ENCODE data around the gene OLFML2A. TPM values are rescaled to one million over a fixed set of nuclear protein-coding genes. Genes with fewer than 3 reads are reported as not detected.
"Not testable (repeated sequence)": the region's sequence is repeated elsewhere in the genome, so short reads cannot be mapped to it uniquely, and the experiment has no call there.

Gene OLFML2A
- polyA plus RNA-seq, 2 of the 4 experiments (the other 2 are of a cell fraction): 8.2 to 14.5 TPM

DNA sequence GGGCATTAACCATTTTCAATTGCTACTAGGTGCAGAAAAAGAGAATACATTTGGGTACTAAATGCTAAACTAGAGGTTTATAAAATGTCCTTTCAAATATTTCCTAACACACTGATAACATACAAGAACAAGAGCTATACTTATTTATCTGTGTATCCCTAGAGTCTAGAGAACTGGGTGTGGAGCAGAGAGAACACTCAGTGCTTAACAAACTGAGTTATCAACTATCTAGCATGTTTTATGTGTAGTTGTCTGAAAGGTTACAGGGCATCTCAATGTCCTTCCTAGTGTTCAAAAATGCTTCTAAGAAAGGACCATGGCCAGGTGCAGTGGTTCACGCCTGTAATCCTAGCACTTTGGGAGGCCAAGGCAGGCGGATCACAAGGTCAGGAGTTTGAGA, 46.2 kb upstream of the OLFML2A start:
- ATAC-seq (no peak), DNase-seq (ENCODE audit: low read depth in 1 of 2, low spot score in 1 of 2) (no peak), FAIRE-seq (no peak)
- H3K4me3 ChIP-seq: no peak overlapping the region
- H3K9me3 ChIP-seq: no peaks in the 10 kb centered on the region
- ChIA-PET CTCF (interaction anchor here (0.6 to 1.9 kb wide), 4 partner anchors 19 to 114 kb away, joined by 3 to 4 read pairs (median 4); no protein-coding TSS in a partner anchor), POLR2A (no interaction called here)
- H3K27ac ChIP-seq: no peak overlapping the region
- 84% methylated on average over 2 of the region's 2 CpGs for WGBS (ENCODE audit: missing lambda C conversion rate)
- H3K4me2 ChIP-seq: no peak overlapping the region
- peaks cover 20% of the 10 kb centered on the region for H3K4me1 ChIP-seq
- TF ChIP-seq, protein P1, sequence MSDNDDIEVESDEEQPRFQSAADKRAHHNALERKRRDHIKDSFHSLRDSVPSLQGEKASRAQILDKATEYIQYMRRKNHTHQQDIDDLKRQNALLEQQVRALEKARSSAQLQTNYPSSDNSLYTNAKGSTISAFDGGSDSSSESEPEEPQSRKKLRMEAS (IDR thresholded peaks at IDR 0.05): no peak

- Histone ChIP-seq H3K27ac (peak overlapping the region in 1 of 2 experiments; percentile 50; a peak in 1 of 6 replicates), H3K4me3 (no peak overlapping the region), H3K4me2 (no peak overlapping the region; the same call in 2 of the 3 replicates), H3K9me3 (no peaks in the 10 kb centered on the region), H3K4me1 (peaks cover 20% of the 10 kb centered on the region)
- no peak for FAIRE-seq
- TF ChIP-seq CBX2 (IDR thresholded peaks at IDR 0.05; ENCODE audit: borderline replicate concordance, low read depth) (no peak), HOXB5 (CRISPR knock-in tag; IDR thresholded peaks at IDR 0.05) (no peak), EHF (CRISPR knock-in tag; IDR thresholded peaks at IDR 0.05) (no peak), ZNF302 (CRISPR knock-in tag; IDR thresholded peaks at IDR 0.05) (no peak), ELK1 (IDR thresholded peaks at IDR 0.05; ENCODE audit: low read depth, low read length) (no peak), RNF2 (IDR thresholded peaks at IDR 0.05; ENCODE audit: borderline replicate concordance, low read depth) (no peak), CHD2 (IDR thresholded peaks at IDR 0.05; ENCODE audit: low read length, partially characterized antibody) (no peak), SMC3 (IDR thresholded peaks at IDR 0.05) (no peak), KDM1A (IDR thresholded peaks at IDR 0.05; ENCODE audit: low read depth) (no peak), TFCP2L1 (CRISPR knock-in tag; IDR thresholded peaks at IDR 0.05) (no peak), ZSCAN20 (CRISPR knock-in tag; IDR thresholded peaks at IDR 0.05) (no peak), JUNB (IDR thresholded peaks at IDR 0.05) (no peak), RAD21 (conservative IDR thresholded peaks at IDR 0.05 in 1 of 2, IDR thresholded peaks at IDR 0.05 in 1 of 2) (no peak), NFE2L2 (conservative IDR thresholded peaks at IDR 0.05; ENCODE audit: low read length) (no peak), PHF8 (IDR thresholded peaks at IDR 0.05; ENCODE audit: borderline replicate concordance, low read depth) (no peak), RFX5 (IDR thresholded peaks at IDR 0.05) (no peak), ESRRA (IDR thresholded peaks at IDR 0.05; ENCODE audit: borderline replicate concordance, low read length) (no peak)
- TF ChIP-seq, protein P2, sequence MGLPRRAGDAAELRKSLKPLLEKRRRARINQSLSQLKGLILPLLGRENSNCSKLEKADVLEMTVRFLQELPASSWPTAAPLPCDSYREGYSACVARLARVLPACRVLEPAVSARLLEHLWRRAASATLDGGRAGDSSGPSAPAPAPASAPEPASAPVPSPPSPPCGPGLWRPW (IDR thresholded peaks at IDR 0.05): no peak
- TF ChIP-seq, protein P1 (IDR thresholded peaks at IDR 0.05): no peak
- TF ChIP-seq, protein P3, sequence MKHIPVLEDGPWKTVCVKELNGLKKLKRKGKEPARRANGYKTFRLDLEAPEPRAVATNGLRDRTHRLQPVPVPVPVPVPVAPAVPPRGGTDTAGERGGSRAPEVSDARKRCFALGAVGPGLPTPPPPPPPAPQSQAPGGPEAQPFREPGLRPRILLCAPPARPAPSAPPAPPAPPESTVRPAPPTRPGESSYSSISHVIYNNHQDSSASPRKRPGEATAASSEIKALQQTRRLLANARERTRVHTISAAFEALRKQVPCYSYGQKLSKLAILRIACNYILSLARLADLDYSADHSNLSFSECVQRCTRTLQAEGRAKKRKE (CRISPR knock-in tag; IDR thresholded peaks at IDR 0.05; ENCODE audit: low read depth): no peak
- no peak for ATAC-seq
- WGBS (ENCODE audit: missing lambda C conversion rate): 81% methylated on average over 14 of the region's 14 CpGs
- ChIA-PET CTCF (interaction anchor here (0.5 to 3.0 kb wide), 9 partner anchors 14 to 316 kb away, joined by 3 to 17 read pairs (median 8); partner anchors contain the start of gene WDR38), POLR2A (no interaction called here)
- no peak for DNase-seq (ENCODE audit: low read depth in 1 of 2, low spot score in 1 of 2)
These were observed 42.8 kb upstream of the OLFML2A start for GRCh38 chr9:124733964-124734740.

DNA sequence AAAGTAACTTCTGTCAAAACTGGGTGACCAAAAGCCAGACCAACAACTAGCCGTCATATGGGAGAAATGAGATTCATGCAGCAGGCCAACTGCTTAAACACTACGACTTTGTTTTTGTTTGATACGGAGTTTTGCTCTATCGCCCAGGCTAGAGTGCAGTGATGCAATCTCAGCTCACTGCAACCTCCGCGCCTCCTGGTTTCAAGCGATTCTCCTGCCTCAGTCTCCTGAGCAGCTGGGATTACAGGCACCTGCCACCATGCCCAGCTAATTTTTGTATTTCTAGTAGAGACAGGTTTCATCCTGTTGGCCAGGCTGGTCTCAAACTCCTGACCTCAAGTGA, 42.2 kb upstream of the OLFML2A start:
- H3K4me1 ChIP-seq: peaks cover 20% of the 10 kb centered on the region
- FAIRE-seq; H3K4me3 ChIP-seq; H3K9me3 ChIP-seq; DNase-seq (ENCODE audit: low read depth in 1 of 2, low spot score in 1 of 2); ATAC-seq; POLR2A ChIA-PET: not testable (repeated sequence)
- 92% methylated on average over 7 of the region's 7 CpGs for WGBS (ENCODE audit: missing lambda C conversion rate)
- peak overlapping the region in 1 of 2 experiments; percentile 50; a peak in 1 of 6 replicates for H3K27ac ChIP-seq
- CTCF ChIA-PET: interaction anchor here (1.0 to 3.0 kb wide), 6 partner anchors 14 to 183 kb away, joined by 3 to 17 read pairs (median 10); partner anchors contain the start of gene WDR38
- H3K4me2 ChIP-seq: peak overlapping the region; percentile 44

All from A549 (cell line).